ENCODE results near the gene TMEM259. TPM values are rescaled to one million over a fixed set of nuclear protein-coding genes. Genes with fewer than 3 reads are reported as not detected.

TMEM259 gene
- total and polyA plus RNA-seq, 8 donors: 65.9 to 448 (median 90.0) TPM

DNA sequence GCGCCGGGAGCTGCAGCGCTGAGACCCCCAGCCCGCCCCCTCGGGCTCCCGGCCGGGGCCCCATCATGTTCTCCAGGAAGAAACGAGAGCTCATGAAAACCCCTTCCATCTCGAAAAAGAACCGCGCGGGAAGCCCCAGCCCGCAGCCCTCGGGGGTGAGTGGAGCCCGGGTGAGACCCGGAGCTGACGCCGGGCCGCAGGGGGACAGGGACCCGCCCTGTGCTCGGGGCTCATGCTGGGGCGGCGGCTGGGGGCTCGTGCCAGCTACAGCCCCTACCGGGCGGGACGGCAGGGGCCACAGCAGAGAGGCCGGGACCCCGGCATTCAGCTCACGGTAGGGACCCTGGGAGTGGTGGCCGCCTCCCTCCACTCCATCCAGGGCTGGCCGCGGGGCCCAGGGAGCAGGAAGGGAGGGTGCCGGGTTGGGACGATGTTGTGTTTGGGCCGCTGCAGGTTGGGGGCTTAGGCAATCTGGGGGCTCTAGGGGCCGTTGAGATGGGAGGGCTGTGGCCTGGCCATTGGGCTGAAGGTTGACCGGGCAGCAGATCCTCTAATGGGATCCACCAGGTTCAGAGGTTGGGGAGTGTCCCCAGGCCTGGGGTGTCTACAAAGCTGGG is 46.5 kb upstream of the TMEM259 start:
- intact Hi-C loops (cut with DNase I): no loop called here
- Histone ChIP-seq H3K9me3 (no peaks in the 10 kb centered on the region), H3K4me1 (peaks cover 0 to 10% (median 9%) of the 10 kb centered on the region in 3 donors), H3K36me3 (no peaks in the 10 kb centered on the region), H3K27me3 (peaks cover 0 to 35% (median 2%) of the 10 kb centered on the region in 4 donors), H3K27ac (peak overlapping the region in 2 of 4 donors; percentile 31 to 50), H3K4me3 (peak overlapping the region in 3 of 4 donors; percentile 18 to 55 (median 35))
- WGBS, 2 donors: 4 to 6% methylated on average over 26 to 38 of the region's 38 CpGs
- FAIRE-seq (no peak), ATAC-seq (no peak), DNase-seq (no peak)
- TF ChIP-seq, protein P1, sequence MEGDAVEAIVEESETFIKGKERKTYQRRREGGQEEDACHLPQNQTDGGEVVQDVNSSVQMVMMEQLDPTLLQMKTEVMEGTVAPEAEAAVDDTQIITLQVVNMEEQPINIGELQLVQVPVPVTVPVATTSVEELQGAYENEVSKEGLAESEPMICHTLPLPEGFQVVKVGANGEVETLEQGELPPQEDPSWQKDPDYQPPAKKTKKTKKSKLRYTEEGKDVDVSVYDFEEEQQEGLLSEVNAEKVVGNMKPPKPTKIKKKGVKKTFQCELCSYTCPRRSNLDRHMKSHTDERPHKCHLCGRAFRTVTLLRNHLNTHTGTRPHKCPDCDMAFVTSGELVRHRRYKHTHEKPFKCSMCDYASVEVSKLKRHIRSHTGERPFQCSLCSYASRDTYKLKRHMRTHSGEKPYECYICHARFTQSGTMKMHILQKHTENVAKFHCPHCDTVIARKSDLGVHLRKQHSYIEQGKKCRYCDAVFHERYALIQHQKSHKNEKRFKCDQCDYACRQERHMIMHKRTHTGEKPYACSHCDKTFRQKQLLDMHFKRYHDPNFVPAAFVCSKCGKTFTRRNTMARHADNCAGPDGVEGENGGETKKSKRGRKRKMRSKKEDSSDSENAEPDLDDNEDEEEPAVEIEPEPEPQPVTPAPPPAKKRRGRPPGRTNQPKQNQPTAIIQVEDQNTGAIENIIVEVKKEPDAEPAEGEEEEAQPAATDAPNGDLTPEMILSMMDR (IDR thresholded peaks at IDR 0.05): no peak

DNA sequence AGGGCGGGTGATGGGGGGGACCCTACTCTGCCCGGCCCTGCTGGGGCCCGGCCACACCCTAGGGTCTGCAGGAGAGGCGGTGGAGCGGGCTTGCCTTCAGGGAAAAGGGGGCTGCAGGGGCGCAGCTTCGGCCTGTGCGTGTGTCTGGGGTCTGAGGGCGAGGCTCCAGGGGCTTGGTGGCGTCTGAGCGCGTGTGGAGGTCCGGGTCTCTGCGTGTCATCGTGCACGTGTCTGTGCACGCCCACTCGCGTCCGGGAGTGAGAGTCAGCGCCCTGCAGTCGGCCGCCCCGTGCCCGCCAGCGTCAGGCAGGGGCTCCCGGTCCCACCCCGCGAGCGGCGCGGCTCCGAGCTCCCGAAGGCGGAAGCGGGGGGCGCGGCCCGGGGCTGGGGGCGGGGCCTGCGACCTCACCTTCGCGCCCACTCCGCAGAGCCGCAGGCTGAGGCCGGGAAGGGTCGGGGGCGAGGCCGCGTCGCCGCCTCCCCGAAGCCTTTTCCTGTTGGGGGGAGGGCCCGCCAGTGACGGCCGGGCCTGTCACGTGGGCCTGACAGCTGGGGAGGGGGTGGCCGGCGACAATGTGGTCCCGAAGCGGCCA is 45.9 kb upstream of the TMEM259 start, which contains the start of gene ARHGAP45:
TSS of gene ARHGAP45 (plus strand) at position 420 of the 593 bp plus-strand sequence. CDS start 239 bp downstream, outside the sequence.
- peaks cover 0 to 10% (median 9%) of the 10 kb centered on the region in 3 donors for H3K4me1 ChIP-seq
- peak within 1 kb of the TSS in 2 of 4 donors; percentile 31 to 50 for H3K27ac ChIP-seq
- H3K36me3 ChIP-seq: no peaks in the 10 kb centered on the region
- ATAC-seq: peak; percentile 6 to 22 (median 18)
- no peaks in the 10 kb centered on the region for H3K9me3 ChIP-seq
- H3K27me3 ChIP-seq: peaks cover 0 to 35% (median 2%) of the 10 kb centered on the region in 4 donors
- H3K4me3 ChIP-seq: peak within 1 kb of the TSS in 3 of 4 donors; percentile 18 to 55 (median 35)
- 5% methylated on average over 51 to 61 of the region's 61 CpGs for WGBS, 2 donors
- DNase-seq: peak in 1 of 6 donors; percentile 74
- intact Hi-C loops (cut with DNase I): no loop called here
- TF ChIP-seq, protein P1 (IDR thresholded peaks at IDR 0.05): no peak
- no peak for FAIRE-seq

DNA sequence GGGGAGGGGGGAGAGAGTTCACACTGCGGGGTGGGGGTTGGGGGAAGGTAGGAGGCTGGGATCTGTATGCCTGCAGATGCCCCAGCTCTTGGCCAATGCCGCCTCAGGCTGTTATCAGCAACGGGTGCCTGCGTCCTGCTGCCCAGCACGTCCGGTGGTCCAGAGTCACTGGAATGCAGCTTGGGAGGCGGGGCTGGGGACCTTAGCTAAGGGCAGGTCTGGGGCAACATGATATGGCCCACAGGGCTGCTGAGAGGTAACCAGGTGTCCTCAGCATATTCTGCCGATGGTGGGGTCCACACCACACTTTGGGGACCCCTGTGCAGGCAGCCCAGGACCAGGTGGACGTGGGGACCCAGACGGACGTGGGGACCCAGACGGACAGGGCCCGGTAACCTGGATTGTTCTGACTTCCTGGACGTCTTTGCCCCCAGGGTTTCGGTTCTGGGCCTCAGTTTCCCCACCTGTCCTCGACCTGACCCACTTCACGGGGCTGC is 45.4 kb upstream of the TMEM259 start:
- intact Hi-C loops (cut with DNase I): no loop called here
- FAIRE-seq (no peak), ATAC-seq (no peak), DNase-seq (peak in 1 of 6 donors; percentile 70)
- no peaks in the 10 kb centered on the region for H3K9me3 ChIP-seq
- peaks cover 0 to 10% (median 9%) of the 10 kb centered on the region in 3 donors for H3K4me1 ChIP-seq
- H3K27ac ChIP-seq: no peak overlapping the region
- TF ChIP-seq, protein P1 (IDR thresholded peaks at IDR 0.05): no peak
- H3K4me3 ChIP-seq: peak overlapping the region in 1 of 4 donors; percentile 55
- WGBS, 2 donors: 27% methylated on average over 17 of the region's 17 CpGs
- peaks cover 0 to 35% (median 2%) of the 10 kb centered on the region in 4 donors for H3K27me3 ChIP-seq
- H3K36me3 ChIP-seq: no peaks in the 10 kb centered on the region

DNA sequence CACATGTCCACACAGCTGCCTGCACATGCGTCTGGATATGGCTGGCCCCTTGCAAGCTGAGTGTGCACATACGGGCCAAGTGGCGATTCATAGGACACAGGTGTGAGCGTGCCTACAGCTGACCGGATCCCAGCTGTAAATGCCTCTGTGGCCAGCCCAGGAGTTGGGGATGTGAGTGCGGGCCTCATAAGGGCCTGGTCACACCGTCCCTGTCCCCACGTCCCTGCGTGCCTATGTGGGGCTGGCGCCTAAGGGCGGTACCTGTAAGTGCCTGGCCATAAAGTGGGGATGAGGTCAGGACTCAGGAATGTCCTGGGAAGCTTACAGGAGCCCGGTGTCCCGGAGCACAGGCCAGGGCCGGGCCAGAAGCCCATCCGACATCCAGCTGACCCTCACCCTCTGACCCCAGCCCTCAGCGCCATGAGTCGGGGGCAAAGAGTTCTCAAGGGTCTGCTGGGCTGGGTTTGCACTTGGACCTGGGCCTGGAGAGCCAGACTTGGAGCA is 44.7 kb upstream of the TMEM259 start:
- 42 to 44% methylated on average over 17 of the region's 17 CpGs for WGBS, 2 donors
- Histone ChIP-seq H3K9me3 (no peaks in the 10 kb centered on the region), H3K4me1 (peaks cover 0 to 10% (median 9%) of the 10 kb centered on the region in 3 donors), H3K36me3 (no peaks in the 10 kb centered on the region), H3K27me3 (peaks cover 0 to 31% (median 2%) of the 10 kb centered on the region in 4 donors), H3K27ac (no peak overlapping the region), H3K4me3 (no peak overlapping the region)
- intact Hi-C loops (cut with DNase I): no loop called here
- peak in 3 of 4 donors; percentile 5 to 22 (median 8) for ATAC-seq
- TF ChIP-seq, protein P1 (IDR thresholded peaks at IDR 0.05): no peak
- peak in 1 of 6 donors; percentile 61 for DNase-seq
- FAIRE-seq: no peak
